Esophagus (tissue), 2 donors: ENCODE data around the gene TMEM178B. TPM values are rescaled to one million over a fixed set of nuclear protein-coding genes. Genes with fewer than 3 reads are reported as not detected.

ENCODE experiments used
- H3K27ac ChIP-seq, 2 donors: one replicate each; pipeline ENCODE4 v1.5.1; 2013; ENCODE audit warnings: low read depth in 2 of 2, mild to moderate bottlenecking in 2 of 2, inconsistent platforms in 1 of 2, low read length in 1 of 2, moderate library complexity in 1 of 2
- H3K27me3 ChIP-seq, 2 donors: one replicate each; pipeline ENCODE4 v1.6.1; 2013; ENCODE audit warnings: low read length in 2 of 2, control low read depth in 1 of 2, mild to moderate bottlenecking in 1 of 2; ENCODE audit not compliant: insufficient read depth in 2 of 2, control insufficient read depth in 1 of 2
- H3K36me3 ChIP-seq, 2 donors: one replicate each; pipeline ENCODE4 v1.6.1; 2013; ENCODE audit warnings: low read length in 1 of 2; ENCODE audit not compliant: control insufficient read depth in 2 of 2, insufficient read depth in 2 of 2
- H3K4me1 ChIP-seq, 2 donors: one replicate each; pipeline ENCODE4 v1.6.1; 2013; ENCODE audit warnings: low read length in 1 of 2; ENCODE audit not compliant: control insufficient read depth in 2 of 2, insufficient read depth in 2 of 2
- H3K4me3 ChIP-seq, 2 donors: one replicate each; pipeline ENCODE4 v1.5.1; 2013; ENCODE audit warnings: low read length in 2 of 2, mild to moderate bottlenecking in 2 of 2, low read depth in 1 of 2, moderate library complexity in 1 of 2
- H3K9me3 ChIP-seq, 2 donors: one replicate each; pipeline ENCODE4 v1.6.1; 2013; ENCODE audit warnings: mild to moderate bottlenecking in 2 of 2, low read depth in 1 of 2, low read length in 1 of 2, moderate library complexity in 1 of 2; ENCODE audit not compliant: control insufficient read depth in 2 of 2, insufficient read depth in 1 of 2
- WGBS, 2 donors: extraction: QIAGEN DNeasy Blood & Tissue Kit; methylation state at CpG; one replicate each; pipeline ENCODE4 v1.1.7; 2013; 5-methylcytosine and 5-hydroxymethylcytosine counted together
- polyA plus RNA-seq, 2 donors: library from polyadenylated mRNA; stranded (reverse); fragments of 200-250 nt; gene quantifications; one replicate each; pipeline ENCODE4 v1.2.3, GENCODE V29; 2013
- donor health status: healthy with polysubstance abuse.
- donor health status: Bipolar disorder and iron deficiency.

The TMEM178B gene
- polyA plus RNA-seq, 2 donors, result 0.21 to 0.26 TPM

GRCh38 chr7:141286522-141286921, 212.7 kb downstream of the TMEM178B start:
- H3K27ac ChIP-seq, result no peak overlapping the region
- no peak overlapping the region for H3K4me3 ChIP-seq
- WGBS, 2 donors, result 68 to 71% methylated on average over 3 of the region's 3 CpGs
- no peaks in the 10 kb centered on the region for H3K27me3 ChIP-seq
- H3K9me3 ChIP-seq, result no peaks in the 10 kb centered on the region
- no peaks in the 10 kb centered on the region for H3K36me3 ChIP-seq
- peaks cover 0 to 2% of the 10 kb centered on the region in 2 donors for H3K4me1 ChIP-seq

GRCh38 chr7:141287936-141288335, 214.1 kb downstream of the TMEM178B start:
- no peaks in the 10 kb centered on the region for H3K27me3 ChIP-seq
- no peak overlapping the region for H3K4me3 ChIP-seq
- H3K36me3 ChIP-seq, result no peaks in the 10 kb centered on the region
- H3K27ac ChIP-seq, result no peak overlapping the region
- no peaks in the 10 kb centered on the region for H3K4me1 ChIP-seq
- H3K9me3 ChIP-seq, result no peaks in the 10 kb centered on the region
- 37 to 46% methylated on average over 5 of the region's 5 CpGs for WGBS, 2 donors

GRCh38 chr7:141288626-141289025, 214.8 kb downstream of the TMEM178B start:
- WGBS, 2 donors, result 49 to 59% methylated on average over 7 of the region's 7 CpGs
- Histone ChIP-seq H3K4me3 (no peak overlapping the region), H3K27ac (no peak overlapping the region), H3K27me3 (no peaks in the 10 kb centered on the region), H3K4me1 (no peaks in the 10 kb centered on the region), H3K9me3 (no peaks in the 10 kb centered on the region), H3K36me3 (no peaks in the 10 kb centered on the region)

GRCh38 chr7:141290365-141290764, 216.5 kb downstream of the TMEM178B start:
- 90 to 91% methylated on average over 8 of the region's 8 CpGs for WGBS, 2 donors
- H3K4me1 ChIP-seq, result no peaks in the 10 kb centered on the region

GRCh38 chr7:141290973-141291372, 217.1 kb downstream of the TMEM178B start:
- WGBS, 2 donors, result 79 to 84% methylated on average over 7 of the region's 7 CpGs
- no peaks in the 10 kb centered on the region for H3K4me1 ChIP-seq
- no peaks in the 10 kb centered on the region for H3K36me3 ChIP-seq
- H3K27ac ChIP-seq, result no peak overlapping the region
- no peaks in the 10 kb centered on the region for H3K27me3 ChIP-seq
- H3K9me3 ChIP-seq, result no peaks in the 10 kb centered on the region
- H3K4me3 ChIP-seq, result no peak overlapping the region

More at GRCh38 chr7:141290365-141290764, 216.5 kb downstream of the TMEM178B start:
- H3K27ac ChIP-seq, result no peak overlapping the region
- no peaks in the 10 kb centered on the region for H3K9me3 ChIP-seq
- H3K27me3 ChIP-seq, result no peaks in the 10 kb centered on the region
- H3K36me3 ChIP-seq, result no peaks in the 10 kb centered on the region
- H3K4me3 ChIP-seq, result no peak overlapping the region

- H3K27me3 ChIP-seq, result no peaks in the 10 kb centered on the region
- 55 to 61% methylated on average over 2 of the region's 2 CpGs for WGBS, 2 donors
- no peak overlapping the region for H3K4me3 ChIP-seq
- H3K27ac ChIP-seq, result no peak overlapping the region
- no peaks in the 10 kb centered on the region for H3K9me3 ChIP-seq
- H3K4me1 ChIP-seq, result no peaks in the 10 kb centered on the region
- no peaks in the 10 kb centered on the region for H3K36me3 ChIP-seq
Measured at GRCh38 chr7:141291541-141291940, 217.7 kb downstream of the TMEM178B start.

- Histone ChIP-seq H3K27me3 (no peaks in the 10 kb centered on the region), H3K4me1 (no peaks in the 10 kb centered on the region), H3K4me3 (no peak overlapping the region), H3K36me3 (no peaks in the 10 kb centered on the region), H3K9me3 (no peaks in the 10 kb centered on the region), H3K27ac (no peak overlapping the region)
- WGBS, 2 donors, result 72 to 73% methylated on average over 2 of the region's 2 CpGs
Measured at GRCh38 chr7:141294143-141294829, 220.4 kb downstream of the TMEM178B start.

GRCh38 chr7:141295367-141295895, 221.6 kb downstream of the TMEM178B start:
- Histone ChIP-seq H3K27me3 (no peaks in the 10 kb centered on the region), H3K4me1 (no peaks in the 10 kb centered on the region), H3K36me3 (no peaks in the 10 kb centered on the region), H3K27ac (no peak overlapping the region), H3K9me3 (no peaks in the 10 kb centered on the region), H3K4me3 (no peak overlapping the region)
- 37 to 57% methylated on average over 2 of the region's 2 CpGs for WGBS, 2 donors

GRCh38 chr7:141300816-141301215, 227.0 kb downstream of the TMEM178B start:
- 72 to 76% methylated on average over 2 of the region's 2 CpGs for WGBS, 2 donors
- no peaks in the 10 kb centered on the region for H3K36me3 ChIP-seq
- H3K27me3 ChIP-seq, result no peaks in the 10 kb centered on the region
- H3K27ac ChIP-seq, result no peak overlapping the region
- no peaks in the 10 kb centered on the region for H3K4me1 ChIP-seq
- no peaks in the 10 kb centered on the region for H3K9me3 ChIP-seq
- H3K4me3 ChIP-seq, result no peak overlapping the region

- Histone ChIP-seq H3K36me3 (no peaks in the 10 kb centered on the region), H3K9me3 (no peaks in the 10 kb centered on the region), H3K4me3 (no peak overlapping the region), H3K27me3 (no peaks in the 10 kb centered on the region), H3K27ac (no peak overlapping the region), H3K4me1 (no peaks in the 10 kb centered on the region)
- WGBS, 2 donors, result 73 to 81% methylated on average over 8 of the region's 8 CpGs
Measured at GRCh38 chr7:141301544-141301943, 227.7 kb downstream of the TMEM178B start.
